RPMI7951 (cell line): ENCODE results near the gene PTPN11. TPM values are rescaled to one million over a fixed set of nuclear protein-coding genes. Genes with fewer than 3 reads are reported as not detected.
"Not testable (repeated sequence)": the region's sequence is repeated elsewhere in the genome, so short reads cannot be mapped to it uniquely, and the experiment has no call there.

Source experiments
- DNase-seq: peaks from one replicate; pipeline ENCODE4 v3.0.0-alpha.2; 2012; ENCODE audit warnings: low read depth
- total RNA-seq: library from RNA; depleted of rRNA; stranded (reverse); fragments of >200 nt; shearing (Covaris generic); gene quantifications from 2 replicates; pipeline ENCODE4 v1.2.3, GENCODE V29; 2014; rRNA removed

The PTPN11 gene
- total RNA-seq = 43.1 and 45.4 TPM in 2 replicates

- DNase-seq = peak; percentile 74
Observed at GRCh38 chr12:112418608-112419296, at the start of gene PTPN11. Gene PTPN11 (plus strand): TSS chr12:112418947. CDS start chr12:112419112, 165 bp downstream.

- no peak for DNase-seq
Observed at GRCh38 chr12:112370199-112370598, 48.5 kb upstream of the PTPN11 start.

- DNase-seq = no peak
Observed at GRCh38 chr12:112370868-112371510, 47.8 kb upstream of the PTPN11 start.

- DNase-seq = no peak
Observed at GRCh38 chr12:112374166-112374740, 44.5 kb upstream of the PTPN11 start.

- no peak for DNase-seq
Observed at GRCh38 chr12:112375105-112375504, 43.6 kb upstream of the PTPN11 start.

GRCh38 chr12:112380663-112381405 is 37.9 kb upstream of the PTPN11 start:
- DNase-seq = no peak

GRCh38 chr12:112381406-112381882 is 37.3 kb upstream of the PTPN11 start:
- DNase-seq = peak; percentile 24

- peak; percentile 82 for DNase-seq
Observed at GRCh38 chr12:112381883-112382796, 36.6 kb upstream of the PTPN11 start, which contains the start of gene HECTD4. Gene HECTD4 (minus strand): TSS chr12:112382431. CDS start chr12:112382128, 303 bp downstream.

GRCh38 chr12:112382866-112383265 is 35.9 kb upstream of the PTPN11 start:
- no peak for DNase-seq

GRCh38 chr12:112386726-112387125 is 32.0 kb upstream of the PTPN11 start:
- DNase-seq = no peak

GRCh38 chr12:112389228-112389627 is 29.5 kb upstream of the PTPN11 start:
- no peak for DNase-seq

- DNase-seq = not testable (repeated sequence)
Observed at GRCh38 chr12:112389922-112390654, 28.7 kb upstream of the PTPN11 start.

GRCh38 chr12:112393328-112393727 is 25.4 kb upstream of the PTPN11 start:
- no peak for DNase-seq

GRCh38 chr12:112401054-112401453 is 17.7 kb upstream of the PTPN11 start:
- DNase-seq = no peak

GRCh38 chr12:112401903-112402498 is 16.7 kb upstream of the PTPN11 start:
- no peak for DNase-seq

GRCh38 chr12:112406519-112407488 is 11.9 kb upstream of the PTPN11 start:
- DNase-seq = no peak

- DNase-seq = not testable (repeated sequence)
Observed at GRCh38 chr12:112407683-112408082, 11.1 kb upstream of the PTPN11 start.

- DNase-seq = no peak
Observed at GRCh38 chr12:112408621-112409020, 10.1 kb upstream of the PTPN11 start.
